Measurements from ENCODE around the gene GALNT18. TPM values are rescaled to one million over a fixed set of nuclear protein-coding genes. Genes with fewer than 3 reads are reported as not detected.

Gene GALNT18
- total RNA-seq, 2 donors from 2014 or later: 5.3 to 7.3 TPM

- H3K36me3 ChIP-seq (replicated peaks in 1 of 2; ENCODE audit: insufficient read depth in 1 of 2, low read depth in 2 of 2): no peaks in the 10 kb centered on the region
- ATAC-seq (no peak), DNase-seq (no peak)
- WGBS, 2 donors: 93 to 97% methylated on average over 4 of the region's 4 CpGs
- H3K27ac ChIP-seq: no peak overlapping the region
- no peaks in the 10 kb centered on the region for H3K9me3 ChIP-seq
- no peaks in the 10 kb centered on the region for H3K27me3 ChIP-seq
- intact Hi-C loops (cut with DNase I): no loop called here
- H3K4me3 ChIP-seq: no peak overlapping the region
- TF ChIP-seq CTCF (IDR thresholded peaks at IDR 0.05) (no peak), POLR2A (IDR thresholded peaks at IDR 0.05) (no peak)
- H3K4me1 ChIP-seq: no peaks in the 10 kb centered on the region
Measured at GRCh38 chr11:11491589-11491988, 130.2 kb downstream of the GALNT18 start.

GRCh38 chr11:11491014-11491413 is 130.8 kb downstream of the GALNT18 start:
- no peak for TF ChIP-seq CTCF (IDR thresholded peaks at IDR 0.05)
- TF ChIP-seq POLR2A (IDR thresholded peaks at IDR 0.05): no peak
- intact Hi-C loops (cut with DNase I): no loop called here

GRCh38 chr11:11486423-11486822 is 135.4 kb downstream of the GALNT18 start:
- H3K36me3 ChIP-seq (replicated peaks in 1 of 2; ENCODE audit: insufficient read depth in 1 of 2, low read depth in 2 of 2): no peaks in the 10 kb centered on the region
- no peaks in the 10 kb centered on the region for H3K27me3 ChIP-seq
- H3K4me3 ChIP-seq: no peak overlapping the region
- intact Hi-C loops (cut with DNase I): no loop called here
- no peak for TF ChIP-seq POLR2A (IDR thresholded peaks at IDR 0.05)
- TF ChIP-seq CTCF (IDR thresholded peaks at IDR 0.05): no peak
- no peaks in the 10 kb centered on the region for H3K9me3 ChIP-seq
- no peak for DNase-seq
- no peak overlapping the region for H3K27ac ChIP-seq
- WGBS, 2 donors: 79% methylated on average over 3 of the region's 3 CpGs
- no peaks in the 10 kb centered on the region for H3K4me1 ChIP-seq
- no peak for ATAC-seq

More at GRCh38 chr11:11491014-11491413, 130.8 kb downstream of the GALNT18 start:
- Histone ChIP-seq H3K27me3 (no peaks in the 10 kb centered on the region), H3K4me1 (no peaks in the 10 kb centered on the region), H3K36me3 (replicated peaks in 1 of 2; ENCODE audit: insufficient read depth in 1 of 2, low read depth in 2 of 2) (no peaks in the 10 kb centered on the region), H3K4me3 (no peak overlapping the region), H3K27ac (no peak overlapping the region), H3K9me3 (no peaks in the 10 kb centered on the region)
- ATAC-seq (no peak), DNase-seq (no peak)
- WGBS, 2 donors: 70 to 76% methylated on average over 2 of the region's 2 CpGs

- no peaks in the 10 kb centered on the region for H3K9me3 ChIP-seq
- TF ChIP-seq CTCF (IDR thresholded peaks at IDR 0.05) (no peak), POLR2A (IDR thresholded peaks at IDR 0.05) (no peak)
- intact Hi-C loops (cut with DNase I): no loop called here
- ATAC-seq: no peak
- no peaks in the 10 kb centered on the region for H3K36me3 ChIP-seq (replicated peaks in 1 of 2; ENCODE audit: insufficient read depth in 1 of 2, low read depth in 2 of 2)
- H3K4me1 ChIP-seq: no peaks in the 10 kb centered on the region
- H3K4me3 ChIP-seq: no peak overlapping the region
- WGBS, 2 donors: 47 to 61% methylated on average over 3 of the region's 3 CpGs
- H3K27me3 ChIP-seq: no peaks in the 10 kb centered on the region
- H3K27ac ChIP-seq: no peak overlapping the region
- DNase-seq: peak in 3 of 4 donors; percentile 13 to 28 (median 21)
Measured at GRCh38 chr11:11486002-11486401, 135.8 kb downstream of the GALNT18 start.

GRCh38 chr11:11483627-11484026 is 138.2 kb downstream of the GALNT18 start:
- Histone ChIP-seq H3K27ac (no peak overlapping the region), H3K27me3 (no peaks in the 10 kb centered on the region), H3K9me3 (no peaks in the 10 kb centered on the region), H3K4me1 (no peaks in the 10 kb centered on the region), H3K4me3 (no peak overlapping the region), H3K36me3 (replicated peaks in 1 of 2; ENCODE audit: insufficient read depth in 1 of 2, low read depth in 2 of 2) (no peaks in the 10 kb centered on the region)
- WGBS, 2 donors: 79 to 84% methylated on average over 11 of the region's 11 CpGs
- DNase-seq: no peak
- intact Hi-C loops (cut with DNase I): no loop called here
- no peak for TF ChIP-seq POLR2A (IDR thresholded peaks at IDR 0.05)
- TF ChIP-seq CTCF (IDR thresholded peaks at IDR 0.05): no peak
- ATAC-seq: no peak

Measured in body of pancreas (tissue), 4 donors.